ENCODE measurements around the gene ZNF799. TPM values are rescaled to one million over a fixed set of nuclear protein-coding genes. Genes with fewer than 3 reads are reported as not detected.
"Not testable (repeated sequence)": the region's sequence is repeated elsewhere in the genome, so short reads cannot be mapped to it uniquely, and the experiment has no call there.

The ZNF799 gene
- total RNA-seq, 1 experiment from 2014 or later, result 5.2 TPM

- not testable (repeated sequence) for H3K79me2 ChIP-seq (ENCODE audit: insufficient read depth, low read length); H2AFZ ChIP-seq (ENCODE audit: low read length); DNase-seq
Observed at GRCh38 chr19:12391148-12391547, 9.9 kb downstream of the ZNF799 start.

GRCh38 chr19:12386365-12386764 is 14.7 kb downstream of the ZNF799 start:
- not testable (repeated sequence) for H4K91ac ChIP-seq (ENCODE audit: insufficient read length, low read depth, low read length); H3K27me3 Mint-ChIP-seq (ENCODE audit: low read depth); H3K4me3 Mint-ChIP-seq; H2BK15ac ChIP-seq (ENCODE audit: low read depth, low read length); H3K9ac ChIP-seq (ENCODE audit: extremely low read depth, insufficient read length, low read length); H3K4me2 ChIP-seq (ENCODE audit: insufficient read depth, insufficient read length, low read length); DNase-seq; H2BK12ac ChIP-seq (ENCODE audit: insufficient read length, low read depth, low read length); H2BK20ac ChIP-seq (ENCODE audit: low read depth, low read length, poor library complexity, severe bottlenecking); H3K79me1 ChIP-seq (ENCODE audit: insufficient read depth, low read depth, low read length, poor library complexity, severe bottlenecking); H3K27ac Mint-ChIP-seq; H3K4me1 ChIP-seq (ENCODE audit: insufficient read depth, low read length); H4K8ac ChIP-seq (replicated peaks; ENCODE audit: insufficient read length, low read depth, low read length); H4K5ac ChIP-seq (ENCODE audit: insufficient read length, low read depth, low read length); H2AK5ac ChIP-seq (ENCODE audit: insufficient read length, low read length); H3K56ac ChIP-seq (ENCODE audit: insufficient read length, low read depth, low read length); H2BK5ac ChIP-seq (ENCODE audit: insufficient read length, low read length); H3K27me3 ChIP-seq (ENCODE audit: insufficient read depth, low read length); H3K4me1 Mint-ChIP-seq; H4K20me1 ChIP-seq (ENCODE audit: control insufficient read depth, insufficient read depth, insufficient read length); H3K4ac ChIP-seq (ENCODE audit: low read depth, low read length); H3K79me2 ChIP-seq (ENCODE audit: insufficient read depth, low read length); H3K27ac ChIP-seq (ENCODE audit: insufficient read length, low read depth, low read length); H3K23ac ChIP-seq (ENCODE audit: insufficient read length, low read depth, low read length); H3K18ac ChIP-seq (ENCODE audit: insufficient read length, low read depth, low read length); H3K23me2 ChIP-seq (ENCODE audit: insufficient read length, low read depth, low read length, poor library complexity, severe bottlenecking); H2BK120ac ChIP-seq (ENCODE audit: low read depth, low read length, poor library complexity, severe bottlenecking); H3T11ph ChIP-seq (ENCODE audit: low read length); H3K14ac ChIP-seq (ENCODE audit: insufficient read depth, low read length); H2AFZ ChIP-seq (ENCODE audit: low read length)
- H3K9me3 ChIP-seq (ENCODE audit: control insufficient read depth, low read depth, low read length), result peaks cover 12% of the 10 kb centered on the region
- WGBS (ENCODE audit: extremely low coverage, insufficient read length, low lambda C conversion rate), result no CpG with 5 or more reads among the region's 2 CpGs
- Mint-ChIP-seq H3K9me3 (peaks cover 29 to 60% of the 10 kb centered on the region in 2 experiments), H3K36me3 (ENCODE audit: insufficient read depth in 1 of 3, low read depth in 3 of 3) (peaks cover 34 to 38% (median 36%) of the 10 kb centered on the region in 3 experiments)

More at GRCh38 chr19:12391148-12391547, 9.9 kb downstream of the ZNF799 start:
- H3K4me2 ChIP-seq (ENCODE audit: insufficient read depth, insufficient read length, low read length); H3T11ph ChIP-seq (ENCODE audit: low read length); H3K4me1 Mint-ChIP-seq; H4K20me1 ChIP-seq (ENCODE audit: control insufficient read depth, insufficient read depth, insufficient read length); H3K23ac ChIP-seq (ENCODE audit: insufficient read length, low read depth, low read length); H4K91ac ChIP-seq (ENCODE audit: insufficient read length, low read depth, low read length); H2BK5ac ChIP-seq (ENCODE audit: insufficient read length, low read length); H3K9ac ChIP-seq (ENCODE audit: extremely low read depth, insufficient read length, low read length); H3K27me3 Mint-ChIP-seq (ENCODE audit: low read depth); H2AK5ac ChIP-seq (ENCODE audit: insufficient read length, low read length); H3K23me2 ChIP-seq (ENCODE audit: insufficient read length, low read depth, low read length, poor library complexity, severe bottlenecking); H4K5ac ChIP-seq (ENCODE audit: insufficient read length, low read depth, low read length); H3K18ac ChIP-seq (ENCODE audit: insufficient read length, low read depth, low read length); H3K4ac ChIP-seq (ENCODE audit: low read depth, low read length); H2BK120ac ChIP-seq (ENCODE audit: low read depth, low read length, poor library complexity, severe bottlenecking); H2BK20ac ChIP-seq (ENCODE audit: low read depth, low read length, poor library complexity, severe bottlenecking); H3K56ac ChIP-seq (ENCODE audit: insufficient read length, low read depth, low read length); H2BK12ac ChIP-seq (ENCODE audit: insufficient read length, low read depth, low read length); H4K8ac ChIP-seq (replicated peaks; ENCODE audit: insufficient read length, low read depth, low read length); H3K27me3 ChIP-seq (ENCODE audit: insufficient read depth, low read length); H3K79me1 ChIP-seq (ENCODE audit: insufficient read depth, low read depth, low read length, poor library complexity, severe bottlenecking); H3K14ac ChIP-seq (ENCODE audit: insufficient read depth, low read length); H3K27ac ChIP-seq (ENCODE audit: insufficient read length, low read depth, low read length); H3K27ac Mint-ChIP-seq; H3K4me1 ChIP-seq (ENCODE audit: insufficient read depth, low read length); H2BK15ac ChIP-seq (ENCODE audit: low read depth, low read length); H3K4me3 Mint-ChIP-seq: not testable (repeated sequence)
- peaks cover 21% of the 10 kb centered on the region for H3K9me3 ChIP-seq (ENCODE audit: control insufficient read depth, low read depth, low read length)
- peaks cover 44 to 52% (median 51%) of the 10 kb centered on the region in 3 experiments for H3K36me3 Mint-ChIP-seq (ENCODE audit: insufficient read depth in 1 of 3, low read depth in 3 of 3)
- WGBS (ENCODE audit: extremely low coverage, insufficient read length, low lambda C conversion rate), result no CpG with 5 or more reads among the region's 6 CpGs
- H3K9me3 Mint-ChIP-seq, result peaks cover 26 to 58% of the 10 kb centered on the region in 2 experiments

Data from H9 (cell line).